A549 (cell line): ENCODE results near the gene TNFSF4. TPM values are rescaled to one million over a fixed set of nuclear protein-coding genes. Genes with fewer than 3 reads are reported as not detected.

Experiments
- ATAC-seq, 2 experiments: fragments of 200-7000 bp in 1 of 2; fragments of >200 bp in 1 of 2; cut with Nextera tagmentation in 1 of 2; cut with Tn5 transposase in 1 of 2; 3 replicates each; pipeline versions ENCODE4 v1.8.0 to v1.9.1; 2018 to 2020; ENCODE audit warnings: mild to moderate bottlenecking in 1 of 2, moderate library complexity in 1 of 2
- CTCF ChIA-PET: fragments of 300-600 bp; sonication (Branson Sonifier 250); formaldehyde crosslinking; extraction: SDS; loops from one replicate; lab custom pipeline; 2021; ENCODE audit warnings: antibody characterized with exemption, inconsistent platforms; lab: Yijun Ruan, JAX
- POLR2A ChIA-PET: fragments of 350-600 bp; formaldehyde crosslinking; extraction: SDS; loops from one replicate; lab custom pipeline; 2021; ENCODE audit warnings: antibody characterized with exemption, inconsistent platforms; lab: Yijun Ruan, JAX
- DNase-seq, 2 experiments: peaks; one replicate each; pipeline versions ENCODE4 v3.0.0 to v3.0.0-alpha.2; 2011 to 2016; ENCODE audit warnings: low read depth in 1 of 2, low spot score in 1 of 2
- FAIRE-seq: peaks from 2 replicates; lab custom pipeline; 2011; peaks lifted over from hg19 to GRCh38; lab: Jason Lieb, UNC
- H3K27ac ChIP-seq, 2 experiments: fragments of >200 bp; sonication (Bioruptor Twin); formaldehyde crosslinking; 3 replicates each; pipeline ENCODE4 v1.5.1; 2016 to 2017
- H3K4me1 ChIP-seq: fragments of >200 bp; sonication (Bioruptor Twin); formaldehyde crosslinking; 3 replicates; pipeline ENCODE4 v1.6.1; 2016
- H3K4me2 ChIP-seq: fragments of >200 bp; sonication (Bioruptor Twin); formaldehyde crosslinking; 3 replicates; pipeline ENCODE4 v1.6.1; 2016
- H3K4me3 ChIP-seq: fragments of >200 bp; sonication (Bioruptor Twin); formaldehyde crosslinking; 3 replicates; pipeline ENCODE4 v1.5.1; 2016
- H3K9me3 ChIP-seq: fragments of >200 bp; sonication (Bioruptor Twin); formaldehyde crosslinking; 3 replicates; pipeline ENCODE4 v1.6.1; 2016
- CBX2 ChIP-seq: fragments of 200-600 bp; sonication (generic); IDR thresholded peaks from 2 replicates; pipeline ENCODE4 v1.6.1; 2016; ENCODE audit warnings: low read depth, mild to moderate bottlenecking, borderline replicate concordance
- CEBPB ChIP-seq, 2 experiments: fragments of >200 bp in 1 of 2; sonication (Bioruptor Twin) in 1 of 2; formaldehyde crosslinking in 1 of 2; IDR thresholded peaks; 2 replicates each; pipeline ENCODE4 v1.6.1; 2012 to 2016
- ESRRA ChIP-seq: fragments of 150-350 bp; IDR thresholded peaks from 2 replicates; pipeline ENCODE4 v1.6.1; 2014; ENCODE audit warnings: mild to moderate bottlenecking, low read length, borderline replicate concordance
- FOSL2 ChIP-seq, 2 experiments: fragments of 450-650 bp in 1 of 2; fragments of >200 bp in 1 of 2; sonication (Bioruptor Twin) in 1 of 2; formaldehyde crosslinking; IDR thresholded peaks; 2 replicates each; pipeline versions ENCODE4 v1.5.0 to v1.6.1; 2016 to 2020; ENCODE audit warnings: mild to moderate bottlenecking in 1 of 2, moderate library complexity in 1 of 2
- GATA3 ChIP-seq: IDR thresholded peaks from 2 replicates; pipeline ENCODE4 v1.6.1; 2012; ENCODE audit warnings: borderline replicate concordance
- HEYL ChIP-seq: fragments of 250-450 bp; sonication (Bioruptor Pico); IDR thresholded peaks from 2 replicates; pipeline ENCODE4 v1.8.0; 2021; ENCODE audit warnings: mild to moderate bottlenecking, moderate library complexity
- MAFK ChIP-seq: fragments of 450-650 bp; IDR thresholded peaks from 2 replicates; pipeline ENCODE4 v1.6.1; 2014; ENCODE audit not compliant: partially characterized antibody
- RAD21 ChIP-seq, 2 experiments: fragments of >200 bp in 1 of 2; sonication (Bioruptor Twin) in 1 of 2; formaldehyde crosslinking in 1 of 2; IDR thresholded peaks in 1 of 2; conservative IDR thresholded peaks in 1 of 2; 2 replicates in 1 of 2; 3 replicates in 1 of 2; pipeline ENCODE4 v1.6.1; 2012 to 2018; ENCODE audit warnings: inconsistent platforms in 1 of 2
- SREBF2 ChIP-seq: fragments of 450-650 bp; IDR thresholded peaks from 2 replicates; pipeline ENCODE4 v1.6.1; 2014; ENCODE audit warnings: mild to moderate bottlenecking, moderate library complexity
- TP53 ChIP-seq: fragments of 250-450 bp; sonication (Bioruptor Pico); IDR thresholded peaks from 2 replicates; pipeline ENCODE4 v1.5.0; 2021; ENCODE audit warnings: mild to moderate bottlenecking, moderate library complexity
- ZSCAN20 ChIP-seq: fragments of 250-450 bp; sonication (Bioruptor Pico); IDR thresholded peaks from 2 replicates; pipeline ENCODE4 v1.8.0; 2022; ENCODE audit warnings: mild to moderate bottlenecking, moderate library complexity
- WGBS: methylation state at CpG from one replicate; pipeline ENCODE4 v1.1.6; 2017; ENCODE audit errors: missing lambda C conversion rate; 5-methylcytosine and 5-hydroxymethylcytosine counted together
- polyA plus RNA-seq, 4 experiments: library from polyadenylated mRNA; depleted of rRNA in 3 of 4; stranded (reverse); fragments of >200 nt; fragmentation: RNase III in 1 of 4; extraction: RNeasy Plus Mini Kit Qiagen cat#74134 plus additional on column Dnase treatment in 1 of 4; gene quantifications; 2 replicates in 3 of 4; 3 replicates in 1 of 4; pipeline ENCODE4 v1.2.3, GENCODE V29; 2011 to 2017
- TF ChIP-seq, protein P1 (sequence below): fragments of 450-650 bp; IDR thresholded peaks from 2 replicates; pipeline ENCODE4 v1.6.1; 2014; ENCODE audit warnings: antibody characterized with exemption
- TF ChIP-seq, protein P2 (sequence below): IDR thresholded peaks from 2 replicates; pipeline ENCODE4 v1.6.1; 2012
- TF ChIP-seq, protein P3 (sequence below): fragments of 200-600 bp; sonication (generic); IDR thresholded peaks from 2 replicates; pipeline ENCODE4 v1.6.1; 2016; ENCODE audit warnings: antibody characterized with exemption, mild to moderate bottlenecking, moderate library complexity

The TNFSF4 gene
- polyA plus RNA-seq, 2 of the 4 experiments (the other 2 are of a cell fraction): 0.06 to 0.27 TPM

GRCh38 chr1:173245892-173246291, 38.8 kb upstream of the TNFSF4 start:
- Histone ChIP-seq H3K4me2 (no peak overlapping the region), H3K27ac (no peak overlapping the region), H3K9me3 (peaks cover 13% of the 10 kb centered on the region; the same call in 2 of the 3 replicates), H3K4me3 (no peak overlapping the region), H3K4me1 (no peaks in the 10 kb centered on the region)
- ChIA-PET POLR2A (no interaction called here), CTCF (interaction anchor here (1.2 kb wide), 1 partner anchor 9 kb away, joined by 4 read pairs; no protein-coding TSS in a partner anchor)
- DNase-seq (no peak), FAIRE-seq (no peak), ATAC-seq (no peak)
- TF ChIP-seq RAD21 (conservative IDR thresholded peaks at IDR 0.05 in 1 of 2, IDR thresholded peaks at IDR 0.05 in 1 of 2) (no peak), CBX2 (no peak), FOSL2 (IDR thresholded peaks at IDR 0.05) (no peak), FOSL2 (CRISPR knock-in tag; IDR thresholded peaks at IDR 0.05) (no peak), MAFK (peak; percentile 41), HEYL (CRISPR knock-in tag) (no peak), CEBPB (IDR thresholded peaks at IDR 0.05) (no peak)
- TF ChIP-seq, protein P1, sequence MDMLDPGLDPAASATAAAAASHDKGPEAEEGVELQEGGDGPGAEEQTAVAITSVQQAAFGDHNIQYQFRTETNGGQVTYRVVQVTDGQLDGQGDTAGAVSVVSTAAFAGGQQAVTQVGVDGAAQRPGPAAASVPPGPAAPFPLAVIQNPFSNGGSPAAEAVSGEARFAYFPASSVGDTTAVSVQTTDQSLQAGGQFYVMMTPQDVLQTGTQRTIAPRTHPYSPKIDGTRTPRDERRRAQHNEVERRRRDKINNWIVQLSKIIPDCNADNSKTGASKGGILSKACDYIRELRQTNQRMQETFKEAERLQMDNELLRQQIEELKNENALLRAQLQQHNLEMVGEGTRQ: no peak
- TF ChIP-seq, protein P2, sequence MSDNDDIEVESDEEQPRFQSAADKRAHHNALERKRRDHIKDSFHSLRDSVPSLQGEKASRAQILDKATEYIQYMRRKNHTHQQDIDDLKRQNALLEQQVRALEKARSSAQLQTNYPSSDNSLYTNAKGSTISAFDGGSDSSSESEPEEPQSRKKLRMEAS: no peak

DNA sequence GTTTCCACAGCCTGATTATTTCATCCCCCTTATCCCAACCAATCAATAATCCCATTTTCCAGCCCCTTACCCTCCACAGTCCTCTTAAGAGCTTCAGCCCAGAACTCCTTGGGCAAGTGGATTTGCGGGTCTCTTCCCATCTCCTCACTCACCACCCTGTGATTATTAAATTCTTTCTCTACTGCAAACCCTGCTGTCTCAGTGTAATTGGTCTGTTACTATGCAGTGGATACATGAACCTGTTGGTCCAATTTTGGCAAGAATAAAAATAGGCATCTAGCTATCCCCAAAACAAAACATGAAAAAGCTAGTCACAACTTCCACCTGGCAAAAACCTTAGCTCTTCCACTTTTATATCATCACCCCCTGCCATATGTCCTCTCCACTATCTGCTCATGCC, 36.2 kb upstream of the TNFSF4 start:
- TF ChIP-seq GATA3: no peak
- no peak for TF ChIP-seq CBX2
- Histone ChIP-seq H3K4me1 (no peaks in the 10 kb centered on the region), H3K4me2 (no peak overlapping the region), H3K27ac (no peak overlapping the region), H3K9me3 (peaks cover 19% of the 10 kb centered on the region), H3K4me3 (no peak overlapping the region)
- CTCF ChIA-PET: interaction anchor here (0.6 to 2.4 kb wide), 4 partner anchors 12 to 499 kb away, joined by 3 to 6 read pairs (median 4); no protein-coding TSS in a partner anchor
- DNase-seq: no peak
- ATAC-seq: no peak
- no peak for FAIRE-seq
- POLR2A ChIA-PET: no interaction called here
- 7% methylated on average over 1 of the region's 1 CpG for WGBS

DNA sequence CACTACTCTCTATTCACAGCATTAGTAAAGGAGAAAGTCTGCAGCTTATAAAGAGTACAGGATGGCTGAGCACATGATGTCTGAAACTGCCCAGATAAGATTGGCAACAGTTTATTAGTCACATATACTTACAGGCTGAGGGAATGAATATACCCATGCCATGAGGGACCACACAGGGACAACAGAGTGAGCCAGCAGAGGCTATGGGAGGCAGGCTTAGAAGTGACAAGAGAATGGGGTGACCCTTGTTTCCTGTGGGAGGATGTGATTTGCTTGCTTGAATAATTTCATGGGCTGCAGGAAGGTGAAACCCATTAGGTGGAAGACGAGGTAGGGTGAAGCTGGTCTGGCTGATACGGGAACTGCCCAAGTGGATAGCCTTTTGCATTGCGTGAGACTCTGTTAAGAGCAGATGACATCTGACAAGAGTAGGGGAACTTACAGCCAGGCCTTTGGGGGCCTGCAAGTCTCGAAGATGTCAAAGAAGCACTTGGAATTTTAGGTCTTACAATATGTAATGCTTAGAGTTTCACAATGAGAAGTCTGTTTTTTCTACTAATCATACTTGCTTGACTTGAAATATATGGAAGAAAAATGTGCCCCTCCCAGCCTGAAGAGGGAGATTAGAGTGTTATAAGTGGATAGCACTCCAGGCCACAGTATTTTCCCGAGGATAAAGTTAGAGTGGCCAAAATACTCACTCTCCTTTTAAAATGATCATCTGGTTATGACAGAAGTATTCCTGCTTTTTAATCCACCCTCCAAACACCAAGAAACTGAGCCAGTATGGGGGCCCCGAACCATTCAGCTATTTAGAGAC, 34.6 kb upstream of the TNFSF4 start:
- no peak overlapping the region for H3K4me3 ChIP-seq
- H3K9me3 ChIP-seq: peaks cover 19% of the 10 kb centered on the region
- FAIRE-seq (no peak), ATAC-seq (no peak), DNase-seq (no peak)
- H3K4me1 ChIP-seq: no peaks in the 10 kb centered on the region
- no peak overlapping the region for H3K4me2 ChIP-seq
- TF ChIP-seq, protein P3, sequence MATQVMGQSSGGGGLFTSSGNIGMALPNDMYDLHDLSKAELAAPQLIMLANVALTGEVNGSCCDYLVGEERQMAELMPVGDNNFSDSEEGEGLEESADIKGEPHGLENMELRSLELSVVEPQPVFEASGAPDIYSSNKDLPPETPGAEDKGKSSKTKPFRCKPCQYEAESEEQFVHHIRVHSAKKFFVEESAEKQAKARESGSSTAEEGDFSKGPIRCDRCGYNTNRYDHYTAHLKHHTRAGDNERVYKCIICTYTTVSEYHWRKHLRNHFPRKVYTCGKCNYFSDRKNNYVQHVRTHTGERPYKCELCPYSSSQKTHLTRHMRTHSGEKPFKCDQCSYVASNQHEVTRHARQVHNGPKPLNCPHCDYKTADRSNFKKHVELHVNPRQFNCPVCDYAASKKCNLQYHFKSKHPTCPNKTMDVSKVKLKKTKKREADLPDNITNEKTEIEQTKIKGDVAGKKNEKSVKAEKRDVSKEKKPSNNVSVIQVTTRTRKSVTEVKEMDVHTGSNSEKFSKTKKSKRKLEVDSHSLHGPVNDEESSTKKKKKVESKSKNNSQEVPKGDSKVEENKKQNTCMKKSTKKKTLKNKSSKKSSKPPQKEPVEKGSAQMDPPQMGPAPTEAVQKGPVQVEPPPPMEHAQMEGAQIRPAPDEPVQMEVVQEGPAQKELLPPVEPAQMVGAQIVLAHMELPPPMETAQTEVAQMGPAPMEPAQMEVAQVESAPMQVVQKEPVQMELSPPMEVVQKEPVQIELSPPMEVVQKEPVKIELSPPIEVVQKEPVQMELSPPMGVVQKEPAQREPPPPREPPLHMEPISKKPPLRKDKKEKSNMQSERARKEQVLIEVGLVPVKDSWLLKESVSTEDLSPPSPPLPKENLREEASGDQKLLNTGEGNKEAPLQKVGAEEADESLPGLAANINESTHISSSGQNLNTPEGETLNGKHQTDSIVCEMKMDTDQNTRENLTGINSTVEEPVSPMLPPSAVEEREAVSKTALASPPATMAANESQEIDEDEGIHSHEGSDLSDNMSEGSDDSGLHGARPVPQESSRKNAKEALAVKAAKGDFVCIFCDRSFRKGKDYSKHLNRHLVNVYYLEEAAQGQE: no peak
- TF ChIP-seq, protein P1: no peak
- TF ChIP-seq ESRRA: no peak
- no peak for TF ChIP-seq TP53 (CRISPR knock-in tag)
- TF ChIP-seq ZSCAN20 (CRISPR knock-in tag): no peak
- no peak for TF ChIP-seq SREBF2
- WGBS: 32% methylated on average over 6 of the region's 6 CpGs
- POLR2A ChIA-PET: no interaction called here
- CTCF ChIA-PET: interaction anchor here (2.4 kb wide), 1 partner anchor 14 kb away, joined by 6 read pairs; no protein-coding TSS in a partner anchor
- H3K27ac ChIP-seq: no peak overlapping the region
